OCI-LY1 (cell line): ENCODE data around the gene MAX.
"Not testable (repeated sequence)": the region's sequence is repeated elsewhere in the genome, so short reads cannot be mapped to it uniquely, and the experiment has no call there.

Experiments
- H2AFZ ChIP-seq: fragments of 200-600 bp; sonication (generic), shearing (Covaris generic); 2 replicates; pipeline ENCODE4 v1.6.0; 2014; ENCODE audit warnings: antibody characterized with exemption, mild to moderate bottlenecking, low read length
- H3F3A ChIP-seq: fragments of 200-600 bp; sonication (generic), shearing (Covaris generic); 2 replicates; pipeline ENCODE4 v1.6.0; 2014; ENCODE audit warnings: mild to moderate bottlenecking, antibody characterized with exemption, low read length, moderate library complexity; ENCODE audit not compliant: insufficient read depth
- H3K27ac ChIP-seq: fragments of 200-600 bp; sonication (generic); 2 replicates; pipeline ENCODE4 v1.5.1; 2014; ENCODE audit warnings: low read length, mixed run types, mild to moderate bottlenecking, low read depth; ENCODE audit not compliant: poor library complexity, severe bottlenecking
- H3K27me3 ChIP-seq: fragments of 200-600 bp; sonication (generic); 2 replicates; pipeline ENCODE4 v1.6.0; 2014; ENCODE audit warnings: antibody characterized with exemption, mild to moderate bottlenecking, low read length, moderate library complexity; ENCODE audit not compliant: insufficient read depth
- H3K36me3 ChIP-seq: fragments of 200-600 bp; sonication (generic); 2 replicates; pipeline ENCODE4 v1.6.1; 2014; ENCODE audit warnings: mild to moderate bottlenecking, antibody characterized with exemption, low read length, moderate library complexity, mixed read lengths; ENCODE audit not compliant: insufficient read depth
- H3K4me1 ChIP-seq: fragments of 200-600 bp; sonication (generic); 2 replicates; pipeline ENCODE4 v1.5.1; 2014; ENCODE audit warnings: mild to moderate bottlenecking, low read length, moderate library complexity; ENCODE audit not compliant: insufficient read depth, severe bottlenecking
- H3K4me2 ChIP-seq: fragments of 200-600 bp; sonication (generic), shearing (Covaris generic); 2 replicates; pipeline ENCODE4 v1.6.1; 2014; ENCODE audit warnings: low read length
- H3K4me3 ChIP-seq: fragments of 200-600 bp; sonication (generic); 2 replicates; pipeline ENCODE4 v1.5.1; 2014; ENCODE audit warnings: low read length, low read depth, mild to moderate bottlenecking, mixed read lengths; ENCODE audit not compliant: poor library complexity, severe bottlenecking
- H3K79me2 ChIP-seq: fragments of 200-600 bp; shearing (Covaris generic); 2 replicates; pipeline ENCODE4 v1.6.1; 2016; ENCODE audit warnings: mixed run types, low read length, mixed read lengths; ENCODE audit not compliant: insufficient read depth
- H3K9ac ChIP-seq: fragments of 200-600 bp; sonication (generic), shearing (Covaris generic); 2 replicates; pipeline ENCODE4 v1.6.1; 2014; ENCODE audit warnings: mild to moderate bottlenecking, low read length, mixed read lengths
- H3K9me2 ChIP-seq: fragments of 200-600 bp; sonication (generic), shearing (Covaris generic); 2 replicates; pipeline ENCODE4 v1.6.1; 2014; ENCODE audit warnings: low read depth, mild to moderate bottlenecking, low read length, mixed read lengths
- H3K9me3 ChIP-seq: fragments of 200-600 bp; shearing (Covaris generic); 2 replicates; pipeline ENCODE4 v1.6.1; 2014; ENCODE audit warnings: low read length, mixed read lengths
- H4K20me1 ChIP-seq: fragments of 200-600 bp; sonication (generic), shearing (Covaris generic); 2 replicates; pipeline ENCODE4 v1.6.0; 2016; ENCODE audit warnings: mild to moderate bottlenecking, low read length; ENCODE audit not compliant: insufficient read depth
- CTCF ChIP-seq: fragments of 200-600 bp; sonication (generic), shearing (Covaris generic); IDR thresholded peaks from 2 replicates; pipeline ENCODE4 v1.5.1; 2017; ENCODE audit warnings: mild to moderate bottlenecking, antibody characterized with exemption, low read length, moderate library complexity, mixed read lengths
- EZH2 ChIP-seq: fragments of 200-600 bp; sonication (generic), shearing (Covaris generic); IDR thresholded peaks from 2 replicates; pipeline ENCODE4 v1.8.0; 2017; ENCODE audit warnings: borderline replicate concordance, mixed run types, mild to moderate bottlenecking, antibody characterized with exemption, low read length, moderate library complexity, mixed read lengths

MAX gene

GRCh38 chr14:65033181-65033580 is 69.1 kb downstream of the MAX start:
- H3F3A ChIP-seq: no peaks in the 10 kb centered on the region
- peaks cover 28% of the 10 kb centered on the region for H3K36me3 ChIP-seq
- no peak overlapping the region for H3K4me2 ChIP-seq

GRCh38 chr14:65032319-65032718 is 70.0 kb downstream of the MAX start:
- H3K4me3 ChIP-seq: no peak overlapping the region
- H3K27ac ChIP-seq: no peak overlapping the region
- no peak overlapping the region for H3K4me2 ChIP-seq
- no peaks in the 10 kb centered on the region for H4K20me1 ChIP-seq
- H3K9me2 ChIP-seq: no peaks in the 10 kb centered on the region
- no peaks in the 10 kb centered on the region for H3K4me1 ChIP-seq
- H3K27me3 ChIP-seq: no peaks in the 10 kb centered on the region
- no peak for TF ChIP-seq EZH2
- no peak for TF ChIP-seq CTCF
- H3K79me2 ChIP-seq: no peaks in the 10 kb centered on the region
- H3F3A ChIP-seq: no peaks in the 10 kb centered on the region
- no peak overlapping the region for H2AFZ ChIP-seq
- H3K9ac ChIP-seq: no peak overlapping the region
- no peaks in the 10 kb centered on the region for H3K9me3 ChIP-seq
- peaks cover 34% of the 10 kb centered on the region; the same call in 1 of the 2 replicates for H3K36me3 ChIP-seq

More at GRCh38 chr14:65033181-65033580, 69.1 kb downstream of the MAX start:
- Histone ChIP-seq H3K9ac (no peak overlapping the region), H3K9me3 (no peaks in the 10 kb centered on the region), H3K79me2 (no peaks in the 10 kb centered on the region), H3K27ac (no peak overlapping the region), H3K27me3 (no peaks in the 10 kb centered on the region), H3K4me3 (no peak overlapping the region), H4K20me1 (no peaks in the 10 kb centered on the region), H3K4me1 (no peaks in the 10 kb centered on the region), H2AFZ (no peak overlapping the region), H3K9me2 (no peaks in the 10 kb centered on the region)
- no peak for TF ChIP-seq EZH2
- no peak for TF ChIP-seq CTCF

GRCh38 chr14:65031321-65031720 is 71.0 kb downstream of the MAX start:
- not testable (repeated sequence) for H3F3A ChIP-seq, H2AFZ ChIP-seq, H3K4me2 ChIP-seq, H3K27me3 ChIP-seq, H3K9ac ChIP-seq, H4K20me1 ChIP-seq, H3K27ac ChIP-seq, H3K9me3 ChIP-seq, H3K79me2 ChIP-seq, H3K4me3 ChIP-seq, H3K9me2 ChIP-seq, H3K4me1 ChIP-seq
- peaks cover 37% of the 10 kb centered on the region; the same call in 1 of the 2 replicates for H3K36me3 ChIP-seq

- H3K4me1 ChIP-seq: no peaks in the 10 kb centered on the region
- no peak overlapping the region for H3K9ac ChIP-seq
- H4K20me1 ChIP-seq: no peaks in the 10 kb centered on the region
- no peak overlapping the region for H2AFZ ChIP-seq
- TF ChIP-seq EZH2 (no peak), CTCF (no peak)
- no peak overlapping the region for H3K4me3 ChIP-seq
- peaks cover 37% of the 10 kb centered on the region; the same call in 1 of the 2 replicates for H3K36me3 ChIP-seq
- H3K27ac ChIP-seq: no peak overlapping the region
- no peaks in the 10 kb centered on the region for H3K27me3 ChIP-seq
- H3F3A ChIP-seq: no peaks in the 10 kb centered on the region
- no peaks in the 10 kb centered on the region for H3K9me3 ChIP-seq
- no peaks in the 10 kb centered on the region for H3K9me2 ChIP-seq
- H3K4me2 ChIP-seq: no peak overlapping the region
- H3K79me2 ChIP-seq: no peaks in the 10 kb centered on the region
Measured at GRCh38 chr14:65028937-65029336, 73.4 kb downstream of the MAX start.
